NCI-H2081 (cell line): ENCODE data around the gene RSF1.
"Not testable (repeated sequence)": the region's sequence is repeated elsewhere in the genome, so short reads cannot be mapped to it uniquely, and the experiment has no call there.

Experiments
- DNase-seq, 2 experiments: peaks; one replicate each; lab custom pipeline; 2025; lab: John Stamatoyannopoulos, UW

RSF1 gene

DNA sequence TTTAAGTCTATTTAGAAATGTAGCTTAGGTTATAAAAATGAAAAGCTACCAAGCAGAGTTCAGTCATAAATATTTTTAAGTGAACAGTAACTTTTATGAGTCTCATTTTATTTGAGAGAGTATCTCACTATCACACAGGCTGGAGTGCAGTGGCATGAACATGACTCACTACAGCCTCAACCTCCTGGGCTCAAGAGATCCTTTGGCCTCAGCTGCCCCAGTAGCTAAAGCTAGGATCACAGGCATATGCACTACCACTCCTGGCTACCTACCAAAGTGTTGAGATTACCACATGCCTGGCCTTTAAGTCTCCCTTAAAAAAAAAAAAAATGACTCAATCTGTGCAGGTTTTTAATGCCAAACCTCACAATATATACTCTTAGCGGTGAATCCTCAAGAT is 148.3 kb downstream of the RSF1 start:
- DNase-seq = no peak

DNA sequence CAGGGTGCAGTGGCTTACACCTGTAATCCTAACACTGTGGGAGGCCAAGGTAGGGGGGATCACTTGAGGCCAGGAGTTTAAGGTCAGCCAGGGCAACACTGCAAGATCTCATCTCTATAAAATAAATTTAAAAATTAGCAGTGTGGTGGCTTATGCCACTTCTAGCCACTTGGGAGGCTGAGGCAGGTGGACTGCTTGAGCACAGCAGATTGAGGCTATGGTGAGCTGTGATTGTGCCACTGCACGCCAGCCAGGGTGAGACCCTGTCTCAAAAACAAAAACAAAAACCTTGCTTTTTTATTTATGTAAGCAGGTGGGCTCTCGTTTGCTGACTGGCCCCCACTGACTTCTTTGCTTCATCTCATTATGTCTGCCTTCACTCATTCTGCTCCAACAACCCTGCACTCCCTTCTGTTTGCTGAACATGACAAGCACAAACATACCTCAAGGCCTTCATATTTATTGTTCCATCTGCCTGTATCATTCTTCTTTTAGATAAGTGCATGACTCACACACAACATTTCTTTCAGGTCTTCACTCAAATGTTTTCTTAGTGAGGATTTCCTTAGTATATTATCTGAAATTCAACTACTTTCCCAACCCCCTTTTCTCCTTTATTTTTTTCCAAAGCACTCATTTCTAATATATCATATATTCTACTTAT is 150.5 kb downstream of the RSF1 start:
- DNase-seq = no peak

DNA sequence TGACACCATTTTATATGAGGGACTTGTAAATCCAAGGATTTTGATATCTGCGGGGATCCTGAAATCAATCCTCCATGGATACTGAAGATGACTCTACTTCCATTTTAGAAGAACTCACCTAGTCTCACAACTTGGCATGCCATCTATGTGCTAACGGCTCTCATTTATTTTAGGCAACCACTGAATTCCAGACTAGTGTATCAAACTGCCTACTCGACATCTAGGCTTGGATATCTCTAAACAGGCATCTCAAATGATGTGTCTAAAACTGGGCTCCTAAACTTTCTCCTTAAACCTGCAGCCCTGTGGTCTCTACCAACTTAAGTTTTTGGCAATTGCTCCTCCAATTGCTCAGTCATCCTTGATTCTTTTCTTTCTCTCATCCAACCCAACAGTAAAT is 151.8 kb downstream of the RSF1 start:
- no peak for DNase-seq

DNA sequence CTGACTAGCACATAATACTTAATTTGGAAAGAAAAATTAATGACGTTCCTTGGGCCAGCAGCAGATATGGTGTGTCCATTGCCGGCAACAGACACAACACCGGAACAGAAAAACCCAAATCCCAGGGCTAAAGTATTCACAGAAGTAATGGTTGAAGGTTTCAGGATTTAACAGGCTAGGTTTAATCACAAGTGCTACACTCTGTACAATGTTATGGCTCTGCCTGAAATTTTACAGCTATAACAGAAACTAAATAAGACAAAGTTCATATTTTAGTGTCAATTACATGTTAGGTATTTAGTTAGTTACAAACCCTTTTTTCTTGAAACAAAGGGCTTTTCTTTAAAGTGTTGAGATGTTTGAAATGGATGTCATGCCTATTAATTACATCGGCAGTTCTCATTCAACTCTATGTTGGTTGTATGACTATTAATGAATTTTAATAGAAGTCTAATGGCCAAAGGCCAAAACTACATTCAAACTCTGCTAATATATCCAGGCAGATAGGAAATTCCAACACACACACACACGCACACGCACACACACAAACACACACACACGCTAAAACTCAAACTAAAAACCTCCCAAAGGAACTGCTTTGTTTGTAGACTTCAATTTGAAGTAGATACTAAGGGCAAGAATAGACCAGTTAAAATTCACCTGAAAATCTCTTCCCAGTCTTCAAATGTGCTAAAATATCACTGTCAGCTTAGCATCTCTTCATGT is 155.1 kb downstream of the RSF1 start:
- no peak for DNase-seq

DNA sequence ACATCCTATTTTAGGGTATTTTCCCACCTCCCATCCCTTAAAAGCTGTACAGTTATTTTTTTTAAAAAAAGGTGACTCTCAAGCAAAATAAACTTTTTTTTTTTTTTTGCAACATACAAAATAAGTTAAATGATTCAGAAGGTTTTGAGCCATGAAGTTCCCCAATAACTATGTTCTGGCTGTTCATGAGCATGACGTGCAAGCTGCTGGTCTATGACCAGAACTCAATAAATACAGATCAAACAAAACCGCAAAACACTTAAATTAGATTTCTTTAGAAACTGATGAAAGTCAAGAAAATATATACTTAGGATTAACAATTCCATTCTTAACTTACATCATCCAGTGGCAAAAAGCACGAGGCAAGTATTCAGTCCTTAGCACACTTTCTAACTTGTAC is 158.9 kb downstream of the RSF1 start:
- no peak for DNase-seq

DNA sequence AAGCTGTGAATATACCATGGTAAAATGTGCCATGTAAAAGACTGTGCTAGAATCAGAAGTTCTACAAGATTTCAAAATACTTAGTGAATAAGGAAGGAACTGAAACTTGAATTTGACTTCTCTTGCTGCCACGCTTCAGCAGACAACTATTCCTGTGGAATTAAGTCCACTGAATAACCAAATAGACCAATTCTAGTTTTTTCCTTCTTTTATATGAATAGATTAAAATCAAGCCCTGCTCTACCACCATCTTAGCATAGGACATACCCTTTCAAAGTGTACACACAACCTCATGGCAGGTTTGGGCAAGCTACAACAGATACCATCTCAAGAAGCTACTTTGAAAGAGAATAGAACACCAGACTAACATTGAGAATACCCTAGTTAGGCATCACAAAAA is 159.6 kb downstream of the RSF1 start:
- DNase-seq = no peak

DNA sequence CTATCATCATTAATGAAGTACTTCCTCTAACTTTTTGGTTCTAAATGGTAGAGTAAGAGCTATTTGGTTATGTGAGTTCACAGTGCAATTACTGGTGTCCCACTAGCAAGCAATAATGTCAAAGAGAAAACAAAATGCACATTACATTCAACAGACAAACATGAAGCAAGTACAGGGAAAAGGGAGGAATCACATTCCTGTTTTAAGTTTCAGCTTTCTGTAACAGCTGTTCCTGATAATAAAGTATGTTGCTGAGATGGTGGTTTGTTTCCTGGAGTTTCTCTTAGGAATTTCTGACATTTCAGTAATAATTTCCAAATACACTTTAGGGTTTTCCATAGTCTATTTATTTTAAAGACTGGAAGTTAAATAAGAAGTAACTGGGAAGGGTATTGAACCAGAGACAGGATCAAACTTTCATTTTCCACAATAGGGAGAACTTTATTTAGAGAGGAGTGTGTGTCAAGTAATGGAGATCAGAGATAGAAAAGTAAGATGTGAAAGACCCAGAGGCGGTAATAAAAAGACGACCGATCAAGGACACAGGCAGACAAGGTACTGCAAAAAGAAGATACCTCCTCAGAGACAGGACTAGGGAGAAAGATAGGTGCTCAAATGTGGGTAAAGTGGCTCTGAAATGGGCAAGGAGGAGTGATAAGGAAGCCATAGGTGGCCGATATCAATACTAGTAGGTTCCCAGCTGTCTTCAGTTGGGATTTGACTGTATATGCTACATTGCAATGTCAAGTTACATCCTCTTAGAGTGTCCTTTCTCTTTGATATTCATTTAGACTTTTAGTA is 162.1 kb downstream of the RSF1 start:
- no peak for DNase-seq

DNA sequence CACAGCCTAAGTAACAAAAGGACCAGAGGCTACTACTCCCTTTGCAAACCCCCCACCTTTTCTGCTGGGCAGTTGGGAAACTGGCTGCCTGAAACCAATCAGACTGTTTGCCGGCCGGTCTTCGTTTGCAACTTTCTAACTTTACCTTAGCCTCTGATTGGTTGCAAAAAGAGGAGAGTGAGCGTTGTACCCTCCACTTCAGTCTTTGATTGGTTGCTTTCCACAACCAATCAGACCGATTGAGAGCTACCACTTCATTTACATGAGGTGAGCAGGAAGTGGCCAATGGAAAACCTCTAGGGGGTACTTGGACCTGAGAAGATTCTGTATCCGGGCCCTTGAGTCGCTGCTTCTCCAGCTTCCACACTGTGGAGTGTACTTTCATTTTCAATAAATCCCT is 164.2 kb downstream of the RSF1 start:
- no peak for DNase-seq

DNA sequence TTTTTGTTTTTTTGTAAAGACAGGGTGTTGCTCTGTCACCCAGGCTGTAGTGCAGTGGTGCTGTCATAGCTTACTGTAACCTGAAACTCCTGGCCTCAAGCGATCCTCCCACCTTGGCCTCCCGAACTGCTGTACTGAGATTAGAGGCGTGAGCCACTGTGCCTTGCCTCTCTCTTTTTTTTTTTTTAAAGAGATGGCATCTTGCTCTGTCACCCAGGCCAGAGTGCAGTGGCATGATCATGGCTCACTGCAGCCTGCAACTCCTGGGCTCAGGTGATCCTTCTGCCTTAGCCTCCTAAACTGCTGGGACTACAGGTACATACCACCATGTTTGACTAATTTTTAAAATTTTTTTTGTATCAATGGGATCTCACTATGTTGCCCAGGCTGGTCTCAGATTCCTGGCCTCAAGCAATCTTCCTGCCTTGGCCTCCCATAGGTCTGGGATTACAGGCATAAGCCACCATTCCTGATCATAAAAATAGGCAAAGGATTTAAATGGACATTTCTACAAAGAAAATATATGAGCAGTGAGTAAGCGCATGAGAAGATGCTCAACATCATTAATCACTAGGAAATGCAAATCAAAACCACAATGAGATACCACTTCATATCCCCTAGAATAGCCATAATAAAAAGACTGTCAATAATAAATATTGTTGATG is 165.6 kb downstream of the RSF1 start:
- DNase-seq = no peak

DNA sequence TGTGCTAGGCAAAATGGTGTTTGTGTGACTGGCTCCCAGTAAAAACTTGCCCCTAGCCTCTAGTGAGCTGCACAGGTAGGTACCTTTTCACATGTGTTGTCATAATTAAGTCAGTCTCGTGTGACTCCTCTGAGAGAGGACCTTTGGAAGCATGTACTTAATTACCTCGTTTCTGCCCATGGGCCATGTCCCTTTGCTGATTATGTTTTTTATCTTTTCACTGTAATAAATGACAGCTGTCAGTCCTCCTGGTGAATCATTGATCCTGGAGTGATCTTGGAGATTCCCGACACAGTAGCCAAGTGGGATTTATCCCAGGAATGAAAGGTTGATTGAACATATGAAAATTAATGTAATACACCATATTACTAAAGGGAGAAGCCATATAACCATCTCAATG is 170.4 kb downstream of the RSF1 start:
- no peak for DNase-seq

DNA sequence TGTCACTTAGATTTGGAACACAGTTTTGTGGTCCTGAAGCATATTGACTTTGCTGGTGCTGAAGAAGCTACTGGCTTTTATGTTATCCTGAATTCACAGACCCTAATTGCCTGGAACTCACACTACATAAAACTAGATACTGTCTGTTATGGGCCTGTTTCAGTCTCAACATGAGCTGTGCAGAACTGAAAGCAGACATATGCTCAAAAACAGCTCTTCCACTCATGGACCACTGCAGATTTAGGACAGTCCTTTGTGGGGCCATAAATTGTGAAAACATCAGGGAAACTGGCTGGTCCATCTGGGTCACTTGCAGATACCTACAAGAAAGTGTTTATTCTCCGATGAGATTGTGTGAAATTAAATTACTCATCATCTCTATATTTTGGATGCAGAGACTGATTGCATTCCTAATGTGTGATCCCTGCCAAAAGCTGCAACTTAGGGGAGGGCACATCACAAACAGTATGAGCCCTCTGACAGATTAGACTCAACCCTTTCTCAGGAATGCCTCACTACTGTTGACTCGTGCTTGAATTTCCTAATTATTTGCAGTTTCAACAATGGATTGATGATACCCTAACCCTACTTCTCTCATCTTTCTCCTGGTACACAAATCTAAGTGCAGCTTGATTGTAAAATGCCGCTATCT is 172.7 kb downstream of the RSF1 start:
- no peak for DNase-seq

DNA sequence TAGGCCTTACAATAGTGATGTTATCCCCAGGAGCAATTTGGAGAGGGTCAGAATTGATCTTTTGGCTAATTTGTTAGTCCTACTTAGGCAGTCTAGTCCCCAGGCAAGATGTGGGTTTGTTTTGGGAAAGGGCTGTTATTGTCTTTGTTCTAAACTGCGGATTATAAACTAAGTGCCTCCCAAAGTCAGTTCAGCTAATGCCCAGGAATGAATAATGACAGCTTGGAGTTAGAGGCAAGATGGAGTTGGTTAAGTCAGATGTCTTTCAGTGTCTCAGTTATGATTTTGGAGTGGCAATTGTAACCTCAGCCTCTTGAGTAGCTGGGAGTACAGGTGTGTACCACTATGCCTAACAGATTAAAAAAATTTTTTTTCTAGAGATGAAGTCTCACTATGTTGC is 175.6 kb downstream of the RSF1 start:
- DNase-seq = no peak

DNA sequence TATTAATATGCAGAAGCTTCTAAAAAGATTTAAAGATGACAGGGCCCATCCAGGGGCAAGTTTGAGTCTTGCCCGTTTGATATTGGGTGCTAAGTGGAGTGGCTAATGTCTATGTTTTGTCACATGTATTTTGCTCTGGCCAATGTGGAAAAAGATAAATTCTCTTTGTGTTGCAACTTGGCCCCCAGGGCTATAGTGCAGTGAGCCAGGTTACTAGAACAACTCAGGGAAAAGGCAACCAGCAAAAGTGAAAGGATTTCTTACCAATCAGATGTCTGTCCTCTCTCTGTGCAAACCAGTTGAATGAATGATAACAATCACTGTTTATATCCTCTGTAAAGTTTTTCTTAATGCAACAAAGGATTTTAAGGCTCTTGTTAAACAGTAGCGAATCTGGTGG is 178.3 kb downstream of the RSF1 start:
- no peak for DNase-seq

DNA sequence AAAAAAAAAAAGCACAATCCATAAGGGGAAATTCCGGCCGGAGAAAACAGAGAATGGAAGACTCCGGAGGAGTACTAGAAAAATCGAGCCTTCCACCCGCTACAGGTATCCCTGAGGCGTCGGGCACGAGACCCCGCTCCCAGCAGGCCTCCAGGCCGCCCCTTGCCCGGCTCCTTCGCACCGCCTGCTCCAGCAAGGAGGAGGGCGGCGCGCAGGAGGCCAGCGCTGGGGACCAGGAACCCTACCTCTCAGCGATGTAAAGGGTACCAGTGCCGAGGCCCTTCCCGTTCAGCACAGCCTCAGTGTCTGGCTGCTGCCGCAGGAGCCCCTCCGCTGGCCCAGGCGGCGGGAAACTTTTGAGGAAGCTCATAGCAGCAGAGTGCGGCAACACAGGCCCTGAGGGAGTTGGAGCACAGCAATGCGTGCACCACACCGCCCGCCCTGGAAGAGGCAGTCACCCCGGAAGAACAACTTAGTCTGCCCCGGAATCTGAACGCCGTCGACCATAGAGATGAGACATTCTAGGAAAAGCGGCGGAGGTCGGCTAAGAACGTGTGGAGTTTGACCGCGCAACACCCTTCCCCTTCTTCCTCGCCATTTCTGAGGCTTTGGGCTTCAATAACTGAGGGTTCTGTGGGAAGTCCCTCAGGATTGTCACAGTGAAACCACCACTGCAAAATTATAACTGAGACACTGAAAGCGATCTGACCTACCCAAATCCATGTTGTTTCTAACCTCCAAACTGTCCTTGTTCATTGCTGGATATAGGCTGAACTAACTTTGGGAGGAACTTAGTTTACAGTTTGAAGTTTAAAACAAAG is 183.0 kb downstream of the RSF1 start, which contains the start of gene CLNS1A:
Gene CLNS1A (minus strand): TSS at position 450 of the 821 bp plus-strand sequence. CDS start 80 bp downstream, at position 370.
- DNase-seq = peak; percentile 83 to 90

DNA sequence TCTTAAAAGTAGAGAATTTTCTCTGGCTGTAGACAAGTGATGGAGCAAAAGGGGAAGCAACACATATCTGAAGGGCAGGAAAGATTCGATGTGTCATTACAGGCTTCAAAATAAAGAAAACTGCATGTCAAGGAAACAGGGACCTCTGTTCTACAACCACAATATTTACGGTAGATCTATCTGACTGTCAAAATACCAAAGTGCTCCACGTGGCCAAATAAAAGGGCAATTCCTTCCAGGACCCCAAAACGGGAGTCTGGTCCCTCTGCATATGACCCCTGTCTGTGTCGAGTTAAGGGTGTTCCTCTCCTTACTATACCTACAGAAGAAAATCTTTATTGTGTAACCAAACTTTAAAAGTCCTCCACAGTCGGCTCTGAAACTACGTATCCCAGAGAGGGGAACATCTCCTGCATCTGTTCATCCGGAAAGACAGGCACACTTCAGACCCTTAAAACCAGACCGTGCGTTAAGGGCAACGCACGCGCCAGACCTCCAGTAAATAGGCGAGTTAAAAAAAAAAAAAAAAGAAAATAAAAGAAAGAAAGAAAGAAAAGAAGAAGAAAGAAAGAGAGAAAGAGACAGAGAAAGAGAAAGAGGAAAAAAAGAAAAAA is 183.7 kb downstream of the RSF1 start:
- no peak for DNase-seq

DNA sequence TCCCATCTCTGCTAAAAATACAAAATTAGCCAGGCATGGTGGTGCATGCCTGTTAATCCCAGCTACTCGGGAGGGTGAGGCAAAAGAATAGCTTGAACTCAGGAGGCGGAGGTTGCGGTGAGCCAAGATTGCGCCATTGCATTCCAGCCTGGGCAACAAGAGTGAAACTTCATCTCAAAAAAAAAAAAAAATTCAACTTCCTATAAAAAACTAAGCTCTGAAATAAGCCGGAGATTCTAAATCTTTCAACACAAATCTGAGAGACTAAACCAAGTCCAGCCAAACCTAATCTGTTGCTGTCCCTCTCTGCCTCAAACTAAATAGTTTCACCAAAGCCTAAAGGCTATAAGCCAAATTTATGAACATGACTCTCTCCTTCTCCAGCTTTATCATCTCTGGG is 186.6 kb downstream of the RSF1 start:
- not testable (repeated sequence) for DNase-seq

DNA sequence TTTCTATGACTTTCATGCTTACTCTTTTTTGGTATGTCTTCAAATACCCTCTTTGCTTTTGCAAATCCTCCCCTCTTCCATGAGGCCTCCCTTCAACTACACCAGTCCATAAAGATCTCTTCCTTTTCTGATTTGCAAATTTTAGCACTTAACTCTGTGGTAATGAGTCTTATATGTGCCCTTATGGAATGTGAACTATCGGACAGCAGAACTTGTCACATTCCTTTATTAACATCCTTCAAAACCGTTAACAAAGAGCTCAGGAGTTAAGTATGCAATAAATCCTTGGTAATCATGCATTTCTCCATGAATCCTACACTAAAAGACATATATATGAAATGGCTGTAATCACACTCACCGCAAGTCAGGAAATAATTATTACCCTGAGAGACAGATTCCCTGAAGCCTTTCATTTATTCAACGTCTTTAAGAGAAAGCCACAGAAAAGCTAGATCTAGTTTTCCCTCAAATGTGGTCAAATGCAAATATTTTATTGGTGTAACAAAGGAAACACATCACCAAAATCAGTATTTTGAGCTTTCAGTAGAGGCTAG is 190.3 kb downstream of the RSF1 start:
- no peak for DNase-seq

DNA sequence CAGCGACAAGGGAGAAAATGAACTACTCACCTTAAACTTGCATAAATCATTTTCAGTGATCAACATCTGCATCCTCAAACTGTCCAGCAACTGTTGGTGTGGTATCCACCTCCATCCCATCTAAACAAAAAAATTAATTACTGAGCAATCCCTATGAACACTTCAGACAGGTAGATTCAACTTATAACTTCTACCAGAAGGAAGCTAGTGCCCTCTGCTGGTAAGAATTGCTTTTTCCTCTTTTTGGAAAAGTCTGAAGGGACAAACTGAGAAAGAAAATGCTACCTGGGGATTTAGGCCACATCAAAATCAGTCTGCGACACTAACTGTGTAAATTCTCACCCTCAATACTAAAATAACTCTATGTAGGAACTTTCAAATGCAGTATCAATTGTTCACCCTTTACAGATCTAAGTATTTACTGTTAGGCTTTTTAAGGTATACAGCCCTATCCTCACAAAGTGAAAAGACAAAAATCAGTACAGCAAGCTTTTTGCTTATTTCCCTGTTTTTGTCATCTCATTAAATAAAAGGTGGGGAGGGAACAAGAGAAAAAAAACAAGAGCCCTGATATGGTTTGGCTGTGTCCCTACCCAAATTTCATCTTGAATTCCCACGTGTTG is 200.8 kb downstream of the RSF1 start:
- peak; percentile 55 to 58 for DNase-seq

DNA sequence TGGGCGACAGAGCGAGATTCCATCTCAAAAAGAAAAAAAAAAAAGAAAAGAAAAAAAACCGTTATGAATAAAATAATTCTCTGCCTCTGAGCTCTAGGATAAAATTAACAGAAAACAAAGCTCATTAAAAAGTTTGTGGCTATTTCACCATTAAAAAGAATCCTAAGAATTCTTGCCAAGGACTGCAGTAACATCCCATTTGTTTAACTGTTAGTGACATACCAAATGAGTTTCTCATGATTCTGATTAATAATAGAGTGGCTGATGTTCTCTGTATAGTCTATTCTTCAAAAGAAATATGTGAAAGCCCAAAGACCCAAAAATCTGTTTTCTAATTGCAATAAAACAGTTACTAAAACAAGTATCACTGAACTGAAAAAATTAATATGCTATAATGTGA is 202.6 kb downstream of the RSF1 start:
- DNase-seq = no peak

DNA sequence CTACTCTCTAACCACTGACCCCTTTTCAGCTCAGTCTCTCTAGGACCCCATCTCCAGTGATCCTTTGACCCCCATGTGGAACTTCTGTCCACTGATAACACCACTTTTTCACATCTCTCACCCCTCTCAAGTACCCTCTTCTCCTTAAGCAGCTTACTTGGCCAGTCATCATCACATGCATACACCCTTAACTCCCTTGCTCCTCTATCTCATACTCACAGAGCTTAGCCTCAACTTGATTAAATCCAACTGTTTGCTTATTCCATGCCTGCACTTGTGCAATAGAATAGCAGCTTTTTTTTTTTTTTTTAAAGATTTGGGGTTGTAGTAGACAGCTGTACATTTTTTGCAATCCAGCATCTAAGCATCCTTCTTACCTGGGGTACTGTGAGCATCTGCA is 208.6 kb downstream of the RSF1 start:
- no peak for DNase-seq
